NCI-H1417 treated with DMSO at 0.1 percent for 48 hours (cell line): Measurements from ENCODE around the gene ATG101.
A peak's percentile ranks its signal among the peaks of the same experiment; 100 is the strongest.

Experiments used
- DNase-seq: peaks from one replicate; lab custom pipeline; 2025; lab: John Stamatoyannopoulos, UW

Gene ATG101

DNA sequence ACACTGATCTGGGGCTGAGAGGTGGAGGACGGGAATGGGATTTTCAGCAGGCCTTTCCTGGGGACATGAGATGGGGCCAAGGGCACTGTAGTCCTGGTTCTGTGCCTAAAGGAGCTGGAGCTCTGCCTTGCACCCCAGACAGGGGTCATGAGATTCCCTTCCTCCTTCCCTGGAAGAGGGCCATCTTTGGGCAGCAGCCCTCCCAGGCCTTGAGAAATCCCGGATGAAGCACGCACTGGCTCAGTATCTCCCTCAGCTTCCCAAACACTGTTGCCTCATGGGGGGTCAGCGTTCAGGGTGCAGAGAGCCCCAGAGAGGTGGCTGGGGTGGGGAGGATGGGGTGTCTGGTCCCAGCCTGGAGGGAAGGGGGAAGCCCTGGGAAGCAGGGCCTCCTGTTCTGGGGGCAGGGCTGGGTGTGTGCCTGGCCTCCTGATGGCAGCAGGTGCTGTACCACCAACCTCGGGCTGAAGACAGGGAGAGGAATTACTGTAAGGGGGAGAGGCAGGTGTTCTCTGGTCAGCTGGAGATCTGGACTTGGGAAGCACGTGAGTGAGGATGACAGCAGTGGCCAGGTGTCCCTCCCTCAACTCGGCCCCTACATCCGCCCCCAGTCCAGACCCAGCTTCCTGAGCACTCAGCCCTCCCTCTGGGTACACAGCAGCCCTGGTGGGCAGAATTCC, 26.9 kb upstream of the ATG101 start:
- DNase-seq, result peak; percentile 12

DNA sequence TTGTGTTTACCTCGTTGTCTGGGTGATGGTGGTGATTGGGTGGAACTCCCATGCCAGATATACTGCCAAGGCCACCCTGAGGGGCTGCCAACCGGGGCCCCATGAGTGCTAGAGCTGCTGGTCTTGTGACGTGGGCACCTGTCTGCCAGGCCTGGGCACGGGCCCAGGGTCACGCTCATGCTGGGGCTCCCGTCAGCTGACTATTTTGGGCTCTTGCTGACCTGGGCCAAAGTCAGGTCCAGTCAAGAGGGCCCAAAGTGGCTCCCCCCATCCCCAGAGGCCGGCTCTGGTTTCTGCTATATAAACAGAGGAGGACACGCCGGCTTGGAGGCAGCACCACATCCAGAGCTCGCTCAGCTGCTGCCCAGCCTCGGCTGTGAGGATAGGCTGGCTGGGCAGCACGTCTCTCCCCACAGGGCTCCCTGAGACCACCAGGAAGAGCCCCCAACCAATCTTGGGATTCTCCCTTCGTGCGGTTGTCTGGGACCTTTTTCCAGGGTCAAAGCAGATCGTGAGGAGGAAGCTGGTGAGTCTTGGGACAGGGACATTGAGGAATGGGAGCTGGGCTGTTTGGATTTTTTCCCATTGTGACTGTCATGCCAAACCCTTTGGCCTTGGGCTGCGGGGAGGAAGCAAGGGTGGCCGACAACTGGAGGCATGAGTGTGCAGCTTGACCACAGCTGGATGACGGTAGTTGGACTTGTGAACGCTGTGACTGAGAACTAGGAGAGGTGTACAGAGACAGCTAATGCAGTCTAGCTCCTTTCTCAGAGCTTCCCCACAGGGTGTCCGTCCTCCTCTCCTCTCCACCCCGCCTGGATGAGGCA, 26.2 kb upstream of the ATG101 start:
- no peak for DNase-seq

DNA sequence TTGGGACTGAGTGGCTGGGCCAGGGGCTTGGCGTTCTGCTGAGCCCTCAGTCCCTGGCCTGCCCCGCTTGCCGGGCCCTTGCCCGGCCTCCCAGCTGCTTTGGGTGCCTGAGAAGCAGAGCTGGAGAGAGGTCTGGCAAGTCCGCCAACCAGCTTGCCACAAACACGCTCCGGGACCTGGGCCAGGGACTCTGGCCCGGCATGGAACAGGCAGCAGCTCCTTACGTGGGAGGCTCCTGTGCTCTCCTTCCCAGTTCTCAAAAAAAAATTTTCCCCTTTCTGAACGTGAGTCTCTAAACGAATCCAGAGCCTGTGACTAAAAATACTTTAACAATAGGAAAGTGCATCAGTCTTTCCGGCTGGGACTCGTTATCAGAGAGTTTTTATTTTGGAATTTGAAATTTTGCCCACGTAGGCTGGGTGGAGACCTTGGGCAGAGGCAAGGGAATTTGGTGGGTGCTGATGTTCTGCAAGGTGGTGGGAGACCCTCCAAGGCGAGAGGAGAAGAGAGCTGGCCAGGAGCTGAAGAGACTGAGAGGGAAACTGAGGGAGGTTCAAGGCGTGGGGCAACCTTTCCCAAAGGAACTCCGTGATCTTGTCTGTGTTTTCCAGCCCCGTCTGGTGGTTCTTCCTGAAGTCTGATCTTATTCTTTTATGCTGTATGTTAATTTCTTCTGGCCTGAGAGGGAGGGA, 25.3 kb upstream of the ATG101 start:
- no peak for DNase-seq

DNA sequence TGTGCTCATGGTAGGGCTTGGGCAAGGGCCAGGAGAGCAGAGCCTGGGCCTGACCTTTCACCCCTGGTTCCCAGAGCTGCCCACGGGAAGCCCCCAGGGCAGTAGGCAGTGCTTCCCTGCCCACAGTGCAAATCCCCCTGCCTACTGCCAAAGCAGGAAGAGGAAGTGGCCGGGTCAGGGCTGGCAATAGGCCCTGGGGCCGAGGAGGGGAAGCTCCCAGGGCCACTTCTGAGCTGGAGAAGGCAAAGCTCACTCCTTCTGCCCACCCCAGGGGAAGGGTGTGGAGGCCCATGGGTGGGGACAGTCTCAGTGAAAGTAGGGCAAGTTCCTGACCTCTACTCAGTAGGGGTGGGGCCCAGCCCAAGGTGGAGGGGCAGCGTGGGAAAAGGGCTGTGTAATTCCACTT, 24.0 kb upstream of the ATG101 start:
- no peak for DNase-seq

DNA sequence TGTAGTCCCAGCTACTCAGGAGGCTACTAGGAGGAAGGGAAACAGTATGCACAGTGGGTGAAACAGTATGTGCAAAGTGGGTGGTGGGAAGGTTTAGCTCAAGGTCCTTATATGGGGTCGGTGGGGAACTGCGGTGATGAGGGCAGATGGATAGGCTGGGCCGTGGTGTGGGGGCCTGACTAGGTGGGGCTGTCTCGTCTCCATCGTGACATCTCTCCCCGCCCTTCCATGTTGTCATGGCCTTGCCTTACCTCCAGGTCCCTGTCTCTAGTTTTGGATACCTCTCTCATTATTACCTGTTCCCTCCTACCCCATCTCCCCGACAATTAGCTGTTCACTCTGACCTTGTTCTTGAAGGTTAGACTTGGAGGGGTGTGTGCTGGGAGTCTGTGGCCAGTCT, 22.9 kb upstream of the ATG101 start:
- DNase-seq, result no peak

DNA sequence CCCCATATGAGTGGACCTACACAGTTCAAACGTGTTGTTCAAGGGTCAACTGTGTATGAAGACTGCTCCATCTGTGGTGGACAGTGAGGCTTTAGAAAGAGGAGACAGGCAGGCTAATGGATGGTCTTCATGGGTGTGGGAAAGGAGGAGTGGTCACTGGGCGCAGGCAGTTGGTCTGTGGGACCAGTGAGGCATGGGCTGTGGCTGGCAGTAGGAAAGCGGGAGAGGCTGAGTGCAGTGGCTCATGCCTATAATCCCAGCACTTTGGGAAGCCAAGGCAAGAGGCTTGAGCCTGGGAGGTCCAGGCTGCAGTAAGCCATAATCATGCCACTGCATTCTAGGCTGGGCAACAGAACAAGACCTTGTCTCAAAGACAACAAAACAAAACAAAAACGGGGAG, 20.5 kb upstream of the ATG101 start:
- DNase-seq, result no peak

DNA sequence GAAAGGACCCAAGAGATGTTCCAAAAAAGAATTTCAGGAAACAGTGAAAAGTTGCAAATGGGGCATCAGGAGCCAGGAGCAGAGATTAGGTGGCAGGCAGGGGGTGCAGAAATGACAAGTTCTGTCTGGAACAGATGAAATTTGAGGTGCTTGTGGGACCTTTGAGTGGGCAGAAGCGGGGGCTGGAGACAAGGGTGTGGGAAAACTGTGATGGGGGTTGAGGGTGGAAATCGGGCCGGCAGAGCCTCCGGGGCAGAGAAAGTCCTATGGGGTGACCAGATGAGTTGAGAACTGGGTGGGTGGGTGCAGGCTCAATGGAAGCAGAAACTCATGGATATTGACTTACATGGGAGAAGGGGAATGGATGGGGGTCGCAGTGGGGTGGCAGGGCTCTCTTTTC, 20.1 kb upstream of the ATG101 start:
- DNase-seq, result no peak

DNA sequence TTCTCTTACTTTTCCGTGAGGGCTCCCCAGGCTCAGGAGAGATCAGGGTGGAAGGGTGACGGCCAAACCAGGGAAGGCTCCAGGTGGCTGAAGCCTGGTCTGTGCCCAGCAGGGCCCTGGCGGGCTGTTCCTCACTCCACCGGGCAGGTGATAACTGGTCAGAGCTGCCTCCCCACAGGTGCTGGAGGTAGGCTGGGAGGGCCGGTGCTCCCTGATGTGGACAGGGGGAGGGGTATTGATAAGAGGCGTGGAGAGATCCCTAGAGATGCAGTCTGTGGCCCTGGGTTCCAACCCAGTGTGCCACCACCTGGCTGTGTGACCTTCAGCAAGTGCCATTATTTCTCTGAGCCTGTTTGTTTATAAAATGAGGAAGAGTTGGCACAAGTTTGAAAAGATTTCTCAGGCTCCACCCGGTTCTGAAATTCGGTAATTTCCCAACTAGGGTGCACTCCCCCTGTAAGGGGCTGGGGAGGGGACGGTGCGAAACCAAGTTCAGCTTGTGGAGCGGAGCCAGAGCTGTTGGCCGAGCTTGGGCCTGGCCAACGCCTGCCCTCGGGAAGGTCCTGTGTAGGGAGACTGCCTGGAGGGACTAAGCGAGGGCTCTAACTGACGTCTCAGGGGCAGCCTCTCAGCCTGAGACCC, 19.5 kb upstream of the ATG101 start:
- DNase-seq, result no peak

DNA sequence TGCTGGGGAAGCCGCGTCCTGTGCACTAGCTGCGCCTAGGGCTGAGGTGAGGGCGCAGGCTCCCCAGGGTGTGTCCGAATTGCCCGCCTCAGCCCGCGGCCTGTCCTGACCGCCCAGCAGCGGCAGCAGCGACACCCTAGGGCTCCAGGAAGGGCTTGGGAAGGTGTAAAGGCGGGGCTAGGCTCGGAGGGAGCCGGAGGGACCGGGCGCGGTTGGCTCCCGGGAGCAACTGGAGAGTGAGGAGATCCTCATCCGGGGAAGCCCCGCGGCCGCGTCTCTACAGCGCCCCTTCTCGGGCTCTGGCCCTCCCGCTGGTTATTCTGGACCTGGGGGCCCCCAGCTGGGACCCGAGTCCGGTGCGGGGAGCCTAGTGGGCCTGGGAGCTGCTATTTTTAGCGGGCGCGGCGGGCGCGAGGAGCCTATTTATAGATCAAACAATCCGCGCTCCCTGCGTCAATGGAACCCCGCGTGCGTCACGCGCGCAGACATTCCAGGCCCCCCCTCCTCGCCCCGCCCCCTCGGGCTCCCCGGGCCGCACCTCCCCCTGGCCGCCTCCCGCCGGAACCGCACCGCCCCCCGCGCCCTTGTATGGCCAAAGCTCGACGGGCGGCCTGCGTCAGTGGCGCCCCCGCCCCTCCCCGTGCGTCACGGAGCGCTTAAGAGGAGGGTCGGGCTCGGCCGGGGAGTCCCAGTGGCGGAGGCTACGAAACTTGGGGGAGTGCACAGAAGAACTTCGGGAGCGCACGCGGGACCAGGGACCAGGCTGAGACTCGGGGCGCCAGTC, 18.8 kb upstream of the ATG101 start, which contains the start of gene NR4A1:
NR4A1 (plus strand) TSS at position 685 of the 784 bp plus-strand sequence. CDS start 2,887 bp downstream, outside the sequence.
- peak; percentile 54 for DNase-seq

DNA sequence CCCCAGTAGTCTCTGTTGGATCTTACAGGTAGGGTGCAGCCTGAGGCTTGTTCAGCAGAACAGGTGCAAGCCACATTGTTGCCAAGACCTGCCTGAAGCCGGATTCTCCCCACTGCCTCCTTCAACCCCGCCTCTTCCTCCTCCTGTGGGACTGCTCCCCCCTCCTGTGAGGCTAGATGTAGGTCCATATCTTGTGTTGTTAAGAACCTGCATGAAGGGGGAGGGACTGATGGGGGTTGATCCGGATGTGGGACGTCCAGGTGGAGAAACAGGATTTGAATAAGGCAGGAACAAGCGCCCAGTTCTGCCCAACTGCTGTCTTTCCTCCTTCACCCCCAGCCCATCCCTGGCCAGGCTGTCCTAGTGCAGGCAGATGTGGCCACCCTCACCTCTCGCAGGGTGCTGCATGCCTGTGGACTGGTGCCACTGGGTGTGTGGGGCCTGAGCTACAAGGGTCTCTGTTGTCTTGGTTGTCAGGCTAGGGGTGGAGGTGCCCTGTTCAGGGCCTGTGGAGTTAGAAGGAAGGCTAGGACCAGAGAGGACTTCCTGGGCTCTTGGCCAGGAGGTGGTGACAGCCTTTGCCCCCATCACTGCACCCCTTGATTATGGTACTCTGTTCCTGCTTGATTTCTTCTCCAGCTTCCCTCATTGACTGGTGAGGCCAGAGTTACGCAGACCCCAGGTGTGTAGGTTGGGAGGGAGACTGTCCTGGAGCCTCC, 17.2 kb upstream of the ATG101 start:
- no peak for DNase-seq

DNA sequence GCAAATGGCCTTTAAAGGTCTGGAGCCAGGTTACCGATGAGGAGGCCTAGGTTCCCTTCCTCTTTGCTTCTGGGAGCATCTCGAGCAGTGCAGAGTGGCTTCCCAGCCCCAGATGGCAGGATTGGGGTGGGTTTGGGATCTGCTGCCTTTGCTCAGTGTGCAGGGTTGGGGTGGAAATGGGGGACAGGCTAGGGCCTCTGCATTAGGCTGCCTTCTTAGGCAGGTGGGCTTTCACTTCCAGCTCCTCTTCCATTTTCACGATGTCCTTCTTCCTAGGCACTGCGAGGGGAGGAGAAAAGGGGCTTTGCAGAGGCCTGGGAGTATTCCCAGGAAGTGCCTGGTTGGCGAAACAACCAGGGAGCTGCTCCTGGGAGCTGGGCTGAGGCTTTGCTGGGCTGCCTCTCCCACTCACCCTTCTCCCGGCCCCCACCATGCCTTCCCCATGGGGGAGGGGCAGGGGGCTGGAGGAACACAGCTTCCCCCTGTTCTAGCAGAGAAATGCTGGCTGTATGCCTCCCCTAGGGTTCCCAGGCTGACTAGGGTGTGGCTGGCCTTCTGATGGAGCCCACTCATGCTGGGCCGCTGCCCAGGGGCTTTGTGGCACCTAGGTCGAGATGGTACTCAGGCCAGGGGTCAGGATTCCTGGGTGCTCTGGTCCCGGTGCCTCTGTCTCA, 16.1 kb upstream of the ATG101 start:
- no peak for DNase-seq

DNA sequence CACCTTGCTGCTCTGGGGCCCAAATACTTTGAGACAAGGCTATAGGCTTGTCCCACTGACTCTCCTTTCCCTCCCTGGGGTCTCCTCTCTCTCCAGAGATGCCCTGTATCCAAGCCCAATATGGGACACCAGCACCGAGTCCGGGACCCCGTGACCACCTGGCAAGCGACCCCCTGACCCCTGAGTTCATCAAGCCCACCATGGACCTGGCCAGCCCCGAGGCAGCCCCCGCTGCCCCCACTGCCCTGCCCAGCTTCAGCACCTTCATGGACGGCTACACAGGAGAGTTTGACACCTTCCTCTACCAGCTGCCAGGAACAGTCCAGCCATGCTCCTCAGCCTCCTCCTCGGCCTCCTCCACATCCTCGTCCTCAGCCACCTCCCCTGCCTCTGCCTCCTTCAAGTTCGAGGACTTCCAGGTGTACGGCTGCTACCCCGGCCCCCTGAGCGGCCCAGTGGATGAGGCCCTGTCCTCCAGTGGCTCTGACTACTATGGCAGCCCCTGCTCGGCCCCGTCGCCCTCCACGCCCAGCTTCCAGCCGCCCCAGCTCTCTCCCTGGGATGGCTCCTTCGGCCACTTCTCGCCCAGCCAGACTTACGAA, 15.4 kb upstream of the ATG101 start:
- no peak for DNase-seq

DNA sequence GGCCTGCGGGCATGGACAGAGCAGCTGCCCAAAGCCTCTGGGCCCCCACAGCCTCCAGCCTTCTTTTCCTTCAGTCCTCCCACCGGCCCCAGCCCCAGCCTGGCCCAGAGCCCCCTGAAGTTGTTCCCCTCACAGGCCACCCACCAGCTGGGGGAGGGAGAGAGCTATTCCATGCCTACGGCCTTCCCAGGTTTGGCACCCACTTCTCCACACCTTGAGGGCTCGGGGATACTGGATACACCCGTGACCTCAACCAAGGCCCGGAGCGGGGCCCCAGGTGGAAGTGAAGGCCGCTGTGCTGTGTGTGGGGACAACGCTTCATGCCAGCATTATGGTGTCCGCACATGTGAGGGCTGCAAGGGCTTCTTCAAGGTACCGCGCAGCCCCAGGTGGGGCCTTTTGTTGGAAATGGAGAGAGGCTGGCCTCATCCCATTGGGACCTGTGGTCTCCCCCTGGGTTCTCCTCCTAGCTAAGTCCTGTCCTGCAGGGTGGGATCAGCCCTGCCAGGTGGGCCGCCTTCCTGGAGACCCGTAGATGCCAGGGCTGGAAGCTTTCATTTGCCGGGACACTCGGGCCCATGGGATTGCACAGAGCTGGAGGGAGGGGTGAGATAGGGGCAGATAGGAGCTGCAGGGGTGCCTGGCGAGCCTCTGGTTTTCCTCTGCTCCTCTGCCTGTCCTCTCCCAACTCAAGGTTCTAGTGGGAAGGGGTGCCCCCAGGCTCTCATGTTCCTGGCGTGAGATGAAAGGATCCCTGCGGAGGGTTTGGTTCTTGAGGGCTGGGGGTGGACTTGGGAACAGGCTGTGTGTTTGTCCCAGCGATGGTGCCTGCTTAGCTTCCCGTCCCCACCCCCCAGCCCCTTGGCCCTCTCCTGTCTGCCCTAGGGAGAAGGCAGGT, 14.7 kb upstream of the ATG101 start:
- DNase-seq, result no peak

DNA sequence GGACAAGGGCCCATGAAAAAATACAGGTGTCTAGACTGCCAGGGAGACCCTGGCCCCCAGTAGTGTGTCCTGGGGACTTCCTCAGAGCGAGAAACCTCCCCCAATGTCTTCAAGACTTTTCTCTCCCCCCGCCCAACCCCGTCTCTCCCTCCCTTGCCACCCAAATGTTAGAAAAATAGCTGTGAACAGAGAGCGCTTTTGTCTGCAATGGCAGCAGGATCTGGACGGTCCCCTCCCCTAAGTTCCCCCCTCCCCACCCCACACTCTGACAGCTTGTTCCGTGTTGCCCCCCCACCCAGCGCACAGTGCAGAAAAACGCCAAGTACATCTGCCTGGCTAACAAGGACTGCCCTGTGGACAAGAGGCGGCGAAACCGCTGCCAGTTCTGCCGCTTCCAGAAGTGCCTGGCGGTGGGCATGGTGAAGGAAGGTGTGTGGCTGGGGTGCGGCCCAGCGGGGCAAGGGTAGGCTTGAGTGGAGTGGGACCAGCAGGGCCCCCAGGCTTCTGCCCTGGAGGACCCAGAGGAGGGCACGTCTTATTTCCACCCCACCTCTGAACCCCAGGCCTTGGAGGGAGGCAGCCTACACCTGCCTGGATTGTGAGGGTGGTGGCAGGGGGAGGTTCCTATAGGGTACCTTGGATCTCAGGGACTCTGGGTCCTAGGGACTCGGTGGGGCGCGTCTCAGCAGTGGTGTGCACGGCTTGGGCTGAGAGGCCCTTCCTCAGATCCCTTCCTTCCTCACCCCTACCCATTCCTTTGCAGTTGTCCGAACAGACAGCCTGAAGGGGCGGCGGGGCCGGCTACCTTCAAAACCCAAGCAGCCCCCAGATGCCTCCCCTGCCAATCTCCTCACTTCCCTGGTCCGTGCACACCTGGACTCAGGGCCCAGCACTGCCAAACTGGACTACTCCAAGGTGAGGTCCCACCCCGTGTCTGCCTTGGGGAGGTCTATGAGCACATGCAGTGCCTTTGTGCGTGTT, 13.8 kb upstream of the ATG101 start:
- no peak for DNase-seq

DNA sequence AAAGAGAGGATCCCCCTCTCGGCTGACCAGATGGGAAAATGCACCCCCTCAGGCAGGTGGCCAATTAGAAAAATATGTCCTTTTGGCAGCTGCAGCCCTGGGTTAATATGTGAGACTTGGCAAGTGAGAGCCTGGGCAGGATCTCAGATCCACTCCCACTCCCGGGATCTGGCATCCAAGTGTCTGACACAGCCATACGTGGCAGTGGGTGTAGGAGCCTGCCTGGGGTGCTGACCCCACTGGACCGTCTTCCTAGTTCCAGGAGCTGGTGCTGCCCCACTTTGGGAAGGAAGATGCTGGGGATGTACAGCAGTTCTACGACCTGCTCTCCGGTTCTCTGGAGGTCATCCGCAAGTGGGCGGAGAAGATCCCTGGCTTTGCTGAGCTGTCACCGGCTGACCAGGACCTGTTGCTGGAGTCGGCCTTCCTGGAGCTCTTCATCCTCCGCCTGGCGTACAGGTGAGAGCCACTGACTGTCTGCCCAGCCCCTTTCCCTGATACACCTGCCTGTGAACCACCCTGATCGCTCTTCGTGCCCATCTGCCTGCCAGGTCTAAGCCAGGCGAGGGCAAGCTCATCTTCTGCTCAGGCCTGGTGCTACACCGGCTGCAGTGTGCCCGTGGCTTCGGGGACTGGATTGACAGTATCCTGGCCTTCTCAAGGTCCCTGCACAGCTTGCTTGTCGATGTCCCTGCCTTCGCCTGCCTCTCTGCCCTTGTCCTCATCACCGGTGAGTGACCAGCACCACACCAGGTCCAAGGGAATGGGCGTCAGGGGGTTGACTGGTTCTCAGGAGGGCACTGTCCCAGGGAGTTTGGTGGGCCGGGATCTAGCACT, 12.8 kb upstream of the ATG101 start:
- no peak for DNase-seq
